WTC11 (cell line): Measurements from ENCODE around the gene ITPRID2.

ENCODE experiments used
- CTCF ChIP-seq: fragments of 200-600 bp; IDR thresholded peaks from 2 replicates; pipeline ENCODE4 v1.8.0; 2022; ENCODE audit warnings: antibody characterized with exemption
- ETV6 ChIP-seq: sonication (generic); formaldehyde crosslinking; IDR thresholded peaks from 2 replicates; pipeline ENCODE4 v1.8.1; 2022; ENCODE audit warnings: mild to moderate bottlenecking, missing genetic modification reagents
- NFYB ChIP-seq: sonication (generic); formaldehyde crosslinking; conservative IDR thresholded peaks from 2 replicates; pipeline ENCODE4 v1.8.0; 2022; ENCODE audit warnings: low read depth, missing genetic modification reagents
- TCF7 ChIP-seq: sonication (generic); formaldehyde crosslinking; IDR thresholded peaks from 2 replicates; pipeline ENCODE4 v1.8.0; 2022; ENCODE audit warnings: mild to moderate bottlenecking, low read depth, missing genetic modification reagents, moderate library complexity

- no peak for TF ChIP-seq CTCF
- no peak for TF ChIP-seq ETV6 (CRISPR knock-in tag)
- no peak for TF ChIP-seq TCF7 (CRISPR knock-in tag)
- TF ChIP-seq NFYB = no peak
Measured at GRCh38 chr2:181872178-181872577, 19.4 kb upstream of the ITPRID2 start.
